H1 (cell line): Measurements from ENCODE around the gene ASL. TPM values are rescaled to one million over a fixed set of nuclear protein-coding genes. Genes with fewer than 3 reads are reported as not detected.

Experiments
- CTCF ChIA-PET: fragments of 300-600 bp; sonication (Branson Sonifier 250); formaldehyde crosslinking; loops from one replicate; lab custom pipeline; 2021; ENCODE audit not compliant: partially characterized antibody; lab: Charles Lee
- POLR2A ChIA-PET: fragments of 300-600 bp; sonication (Branson Sonifier 250); formaldehyde crosslinking; loops from one replicate; lab custom pipeline; 2021; ENCODE audit warnings: inconsistent platforms; ENCODE audit not compliant: partially characterized antibody; lab: Charles Lee
- DNase-seq, 2 experiments: peaks; one replicate each; pipeline versions ENCODE4 v3.0.0 to v3.0.0-alpha.2; 2010 to 2022; ENCODE audit warnings: low spot score in 2 of 2, low read depth in 1 of 2, mixed read lengths in 1 of 2
- FAIRE-seq: peaks from 2 replicates; lab custom pipeline; 2011; peaks lifted over from hg19 to GRCh38; lab: Jason Lieb, UNC
- H2AFZ ChIP-seq: 2 replicates; pipeline ENCODE4 v1.8.1; 2012; ENCODE audit warnings: low read length, inconsistent platforms
- H2AK5ac ChIP-seq: 2 replicates; pipeline ENCODE4 v1.6.1; 2013; ENCODE audit warnings: low read depth, low read length
- H2BK120ac ChIP-seq: replicated peaks from 2 replicates; pipeline ENCODE3; 2013; ENCODE audit warnings: low read depth, low read length, inconsistent platforms
- H2BK12ac ChIP-seq: 2 replicates; pipeline ENCODE4 v1.6.1; 2013; ENCODE audit warnings: low read depth, low read length
- H2BK15ac ChIP-seq: 2 replicates; pipeline ENCODE4 v1.6.1; 2013; ENCODE audit warnings: low read length
- H2BK20ac ChIP-seq: 2 replicates; pipeline ENCODE4 v1.6.1; 2013; ENCODE audit warnings: low read length
- H2BK5ac ChIP-seq: 2 replicates; pipeline ENCODE4 v1.6.1; 2013; ENCODE audit warnings: low read depth, low read length
- H3K14ac ChIP-seq: 2 replicates; pipeline ENCODE4 v1.6.1; 2013; ENCODE audit warnings: inconsistent platforms; ENCODE audit not compliant: insufficient read length
- H3K18ac ChIP-seq: 2 replicates; pipeline ENCODE4 v1.6.1; 2013; ENCODE audit warnings: low read length; ENCODE audit errors: extremely low read depth
- H3K23ac ChIP-seq: 2 replicates; pipeline ENCODE4 v1.6.1; 2013; ENCODE audit warnings: inconsistent platforms; ENCODE audit not compliant: insufficient read length
- H3K23me2 ChIP-seq: 2 replicates; pipeline ENCODE4 v1.6.1; 2013; ENCODE audit warnings: low read depth, low read length
- H3K27ac ChIP-seq: 2 replicates; pipeline ENCODE4 v1.6.1; 2011; ENCODE audit warnings: low read depth, low read length, inconsistent platforms
- H3K27me3 ChIP-seq, 4 experiments: replicated peaks in 1 of 4; 1 replicate in 1 of 4; 2 replicates in 3 of 4; pipeline versions ENCODE4 v1.6.1 to v1.8.1; 2011 to 2013; ENCODE audit warnings: low read length in 3 of 4, mild to moderate bottlenecking in 3 of 4, inconsistent platforms in 2 of 4, mixed read lengths in 2 of 4, moderate library complexity in 1 of 4; ENCODE audit not compliant: control insufficient read depth in 3 of 4, insufficient read depth in 3 of 4; ENCODE audit errors: extremely low read depth in 1 of 4
- H3K36me3 ChIP-seq, 4 experiments: 2 replicates each; pipeline versions ENCODE4 v1.6.1 to v1.8.1; 2011 to 2013; ENCODE audit warnings: mild to moderate bottlenecking in 4 of 4, low read length in 3 of 4, moderate library complexity in 2 of 4, control low read depth in 1 of 4, inconsistent platforms in 1 of 4; ENCODE audit not compliant: insufficient read depth in 4 of 4, control insufficient read depth in 2 of 4
- H3K4ac ChIP-seq: replicated peaks from 2 replicates; pipeline ENCODE3; 2013; ENCODE audit warnings: low read length, low read depth, mixed read lengths, inconsistent platforms; ENCODE audit not compliant: insufficient read length
- H3K4me1 ChIP-seq, 4 experiments: replicated peaks in 1 of 4; 1 replicate in 1 of 4; 2 replicates in 3 of 4; pipeline versions ENCODE4 v1.6.1 to v1.8.1; 2011 to 2013; ENCODE audit warnings: low read length in 3 of 4, inconsistent platforms in 2 of 4, mixed read lengths in 1 of 4; ENCODE audit not compliant: insufficient read depth in 4 of 4, control insufficient read depth in 3 of 4
- H3K4me2 ChIP-seq, 2 experiments: 2 replicates each; pipeline versions ENCODE4 v1.6.1 to v1.8.1; 2011 to 2013; ENCODE audit warnings: low read depth in 2 of 2, low read length in 2 of 2, control low read depth in 1 of 2, inconsistent platforms in 1 of 2, mild to moderate bottlenecking in 1 of 2; ENCODE audit not compliant: insufficient read depth in 1 of 2
- H3K4me3 ChIP-seq, 4 experiments: fragments of 200-600, 300-600 bp in 1 of 4; sonication (generic), shearing (Covaris generic), sonication (Bioruptor Twin) in 1 of 4; 2 replicates each; pipeline versions ENCODE4 v1.5.1 to v1.8.1; 2011 to 2016; ENCODE audit warnings: low read length in 4 of 4, low read depth in 3 of 4, control low read depth in 2 of 4, inconsistent platforms in 2 of 4, mild to moderate bottlenecking in 2 of 4, mixed read lengths in 1 of 4, moderate library complexity in 1 of 4; ENCODE audit not compliant: insufficient read depth in 2 of 4; ENCODE audit errors: extremely low read depth in 1 of 4
- H3K56ac ChIP-seq: replicated peaks from 2 replicates; pipeline ENCODE3; 2013; ENCODE audit warnings: low read depth, mild to moderate bottlenecking, mixed read lengths, low read length, inconsistent platforms; ENCODE audit not compliant: insufficient read length
- H3K79me1 ChIP-seq: 2 replicates; pipeline ENCODE4 v1.6.1; 2013; ENCODE audit warnings: low read depth, low read length, control low read depth
- H3K79me2 ChIP-seq, 2 experiments: 2 replicates each; pipeline versions ENCODE4 v1.6.1 to v1.8.1; 2012 to 2013; ENCODE audit warnings: low read length in 2 of 2, mild to moderate bottlenecking in 2 of 2, inconsistent platforms in 1 of 2; ENCODE audit not compliant: insufficient read depth in 2 of 2, control insufficient read depth in 1 of 2
- H3K9ac ChIP-seq, 4 experiments: replicated peaks in 1 of 4; 1 replicate in 1 of 4; 2 replicates in 3 of 4; pipeline versions ENCODE4 v1.6.1 to v1.8.1; 2011 to 2013; ENCODE audit warnings: low read depth in 3 of 4, low read length in 3 of 4, control low read depth in 2 of 4, mild to moderate bottlenecking in 2 of 4, moderate library complexity in 2 of 4, inconsistent platforms in 1 of 4; ENCODE audit errors: extremely low read depth in 1 of 4
- H3K9me3 ChIP-seq, 2 experiments: 2 replicates each; pipeline versions ENCODE4 v1.6.1 to v1.8.1; 2012 to 2013; ENCODE audit warnings: mild to moderate bottlenecking in 2 of 2, moderate library complexity in 2 of 2, control low read depth in 1 of 2, inconsistent platforms in 1 of 2, low read depth in 1 of 2, low read length in 1 of 2, mixed read lengths in 1 of 2; ENCODE audit not compliant: insufficient read depth in 2 of 2
- H4K20me1 ChIP-seq, 2 experiments: replicated peaks in 1 of 2; 2 replicates each; pipeline versions ENCODE3 to v1.8.1; 2011 to 2013; ENCODE audit warnings: inconsistent platforms in 2 of 2, low read length in 2 of 2, mild to moderate bottlenecking in 1 of 2; ENCODE audit not compliant: insufficient read depth in 2 of 2, control insufficient read depth in 1 of 2
- H4K5ac ChIP-seq: 2 replicates; pipeline ENCODE4 v1.6.1; 2013; ENCODE audit warnings: low read length, low read depth, mixed read lengths, inconsistent platforms; ENCODE audit not compliant: insufficient read length
- H4K8ac ChIP-seq: 2 replicates; pipeline ENCODE4 v1.8.0; 2013; ENCODE audit warnings: mild to moderate bottlenecking, moderate library complexity, low read length, inconsistent platforms; ENCODE audit not compliant: insufficient read depth; ENCODE audit errors: extremely low read depth
- H4K91ac ChIP-seq: replicated peaks from 2 replicates; pipeline ENCODE3; 2013; ENCODE audit warnings: low read length, mixed read lengths, inconsistent platforms; ENCODE audit not compliant: insufficient read length
- ATF2 ChIP-seq: IDR thresholded peaks from 2 replicates; pipeline ENCODE4 v1.6.1; 2012; ENCODE audit warnings: low read length, inconsistent platforms
- EGR1 ChIP-seq: IDR thresholded peaks from 2 replicates; pipeline ENCODE4 v1.6.1; 2011; ENCODE audit warnings: low read depth, low read length, borderline replicate concordance
- HDAC2 ChIP-seq, 2 experiments: fragments of 300-600 bp in 1 of 2; sonication (generic) in 1 of 2; IDR thresholded peaks; 2 replicates each; pipeline ENCODE4 v1.6.1; 2011 to 2012; ENCODE audit warnings: low read depth in 2 of 2, low read length in 2 of 2, mild to moderate bottlenecking in 2 of 2, moderate library complexity in 2 of 2, borderline replicate concordance in 1 of 2, inconsistent platforms in 1 of 2
- KDM1A ChIP-seq: fragments of 200-600, 300-600 bp; sonication (generic); IDR thresholded peaks from 2 replicates; pipeline ENCODE4 v1.7.1; 2016; ENCODE audit warnings: mild to moderate bottlenecking, low read length, borderline replicate concordance
- PHF8 ChIP-seq: fragments of 200-600 bp; sonication (generic); conservative IDR thresholded peaks from 2 replicates; pipeline ENCODE4 v1.7.1; 2012; ENCODE audit warnings: low read depth, mild to moderate bottlenecking, inconsistent platforms, low read length, moderate library complexity
- POLR2AphosphoS5 ChIP-seq: IDR thresholded peaks from 2 replicates; pipeline ENCODE4 v1.6.1; 2011; ENCODE audit warnings: low read depth, low read length
- TEAD4 ChIP-seq: IDR thresholded peaks from 2 replicates; pipeline ENCODE4 v1.6.1; 2012; ENCODE audit warnings: low read depth, low read length, inconsistent platforms, mixed read lengths
- WGBS, 2 experiments: shearing (Covaris generic) in 1 of 2; methylation state at CpG; one replicate each; pipeline versions ENCODE4 v1.1.6 to v1.1.7; 2013 to 2015; ENCODE audit warnings: low lambda C conversion rate in 2 of 2, mixed read lengths in 2 of 2, inconsistent platforms in 1 of 2, low coverage in 1 of 2, missing lambda C conversion rate in 1 of 2; ENCODE audit not compliant: insufficient replicate concordance in 2 of 2, insufficient coverage in 1 of 2, insufficient read length in 1 of 2; ENCODE audit errors: extremely low coverage in 1 of 2, missing lambda C conversion rate in 1 of 2; 5-methylcytosine and 5-hydroxymethylcytosine counted together
- polyA plus RNA-seq, 7 experiments: library from polyadenylated mRNA; depleted of rRNA in 3 of 7; stranded (reverse) in 5 of 7; unstranded in 2 of 7; fragments of >200 nt in 5 of 7; fragments of 200-250 nt in 2 of 7; gene quantifications; 1 replicate in 5 of 7; 2 replicates in 1 of 7; 4 replicates in 1 of 7; pipeline versions ENCODE4 v1.2.1 to v1.2.3, GENCODE V29; 2011 to 2013; ENCODE audit warnings: missing spikeins in 2 of 7, mixed read lengths in 2 of 7
- total RNA-seq: library from RNA; stranded (reverse); fragmentation: NEBNext Ultra II Directional; extraction: Animal tissue kit (Norgen Biotek cat#: 25700); gene quantifications from 2 replicates; pipeline ENCODE4 v1.2.1, GENCODE V29; 2021

ASL gene
- total and polyA plus RNA-seq, 2 of the 8 experiments (the other 6 are each of a cell fraction or from before 2014, with no cell fraction given): 23.3 to 35.3 TPM

GRCh38 chr7:66099551-66100407, 24.2 kb downstream of the ASL start:
- H2BK12ac ChIP-seq: peak overlapping the region; percentile 98
- peaks cover 8% of the 10 kb centered on the region for H3K23me2 ChIP-seq
- peak overlapping the region; percentile 95 for H4K91ac ChIP-seq
- no peak overlapping the region for H3K14ac ChIP-seq
- TF ChIP-seq PHF8 (no peak), TEAD4 (0 out of 2 replicates have a peak, but pooled peaks have one; percentile 11), ATF2 (no peak), POLR2AphosphoS5 (0 out of 2 replicates have a peak, but pooled peaks have one; percentile 22), HDAC2 (IDR thresholded peaks at IDR 0.05; ENCODE audit: borderline replicate concordance in 1 of 2, low read depth in 2 of 2, low read length in 2 of 2) (0 out of 4 replicates have a peak, but pooled peaks of 1 of the 2 experiments have one; percentile 37), KDM1A (peak; percentile 84), EGR1 (peak; percentile 3; the same call in 1 of the 2 replicates)
- TF ChIP-seq, all 59 proteins: peak for 5
- Histone ChIP-seq H3K4me1 (peaks cover 0 to 3% (median 0%) of the 10 kb centered on the region in 4 experiments; a peak in 1 of 7 replicates), H3K23ac (no peak overlapping the region), H3K18ac (peak overlapping the region; percentile 83), H2BK5ac (peak overlapping the region; percentile 96), H3K9me3 (no peaks in the 10 kb centered on the region), H4K8ac (no peak overlapping the region; the same call in 1 of the 2 replicates), H2BK20ac (peak overlapping the region; percentile 99), H3K79me2 (no peaks in the 10 kb centered on the region), H2AK5ac (peak overlapping the region; percentile 60; the same call in 1 of the 2 replicates), H3K56ac (no peak overlapping the region), H2BK120ac (no peak overlapping the region), H3K79me1 (no peaks in the 10 kb centered on the region), H3K4me2 (peak overlapping the region; percentile 54 to 68), H2AFZ (peak overlapping the region; percentile 5; the same call in 1 of the 2 replicates), H4K20me1 (no peaks in the 10 kb centered on the region), H3K9ac (no peak overlapping the region), H2BK15ac (peak overlapping the region; percentile 100), H3K36me3 (no peaks in the 10 kb centered on the region), H3K27ac (no peak overlapping the region), H3K4me3 (peak overlapping the region in 2 of 4 experiments; percentile 6 to 33; a peak in 3 of 8 replicates), H3K4ac (no peak overlapping the region), H4K5ac (peak overlapping the region; percentile 8), H3K27me3 (no peaks in the 10 kb centered on the region)
- DNase-seq (peak; percentile 51 to 66), FAIRE-seq (no peak)
- 15% methylated on average over 11 of the region's 15 CpGs; no CpG with 5 or more reads in 1 of the 2 experiments for WGBS, 2 experiments
- ChIA-PET POLR2A (no interaction called here), CTCF (no interaction called here)
